HEK293T (cell line): ENCODE measurements around the gene KRT38.

Experiments
- CTCF ChIA-PET: fragments of 350-600 bp; formaldehyde crosslinking; extraction: SDS; loops from one replicate; lab custom pipeline; 2021; ENCODE audit warnings: antibody characterized with exemption, inconsistent platforms; lab: Yijun Ruan, JAX
- POLR2A ChIA-PET: fragments of 350-600 bp; formaldehyde crosslinking; extraction: SDS; loops from one replicate; lab custom pipeline; 2020; ENCODE audit warnings: antibody characterized with exemption, inconsistent platforms; lab: Yijun Ruan, JAX
- DNase-seq: peaks from one replicate; pipeline ENCODE4 v3.0.0; 2012; ENCODE audit warnings: mixed read lengths; ENCODE audit errors: extremely low spot score
- ARNT ChIP-seq: fragments of 450-650 bp; IDR thresholded peaks from 2 replicates; pipeline ENCODE4 v1.6.1; 2017; ENCODE audit warnings: mild to moderate bottlenecking
- BHLHE40 ChIP-seq: fragments of 450-650 bp; IDR thresholded peaks from 2 replicates; pipeline ENCODE4 v1.6.1; 2016; ENCODE audit warnings: mild to moderate bottlenecking, moderate library complexity, borderline replicate concordance
- CTBP1 ChIP-seq: fragments of 450-650 bp; IDR thresholded peaks from 2 replicates; pipeline ENCODE4 v1.6.1; 2016; ENCODE audit warnings: borderline replicate concordance
- ELF4 ChIP-seq: fragments of 450-650 bp; IDR thresholded peaks from 2 replicates; pipeline ENCODE4 v1.6.1; 2017; ENCODE audit warnings: antibody characterized with exemption
- FOXA1 ChIP-seq: fragments of 450-650 bp; IDR thresholded peaks from 2 replicates; pipeline ENCODE4 v1.6.1; 2016; ENCODE audit warnings: mild to moderate bottlenecking
- FOXK2 ChIP-seq: fragments of 450-650 bp; IDR thresholded peaks from 2 replicates; pipeline ENCODE4 v1.6.1; 2016; ENCODE audit warnings: mild to moderate bottlenecking
- FOXM1 ChIP-seq: fragments of 450-650 bp; IDR thresholded peaks from 2 replicates; pipeline ENCODE4 v1.6.1; 2017; ENCODE audit warnings: mild to moderate bottlenecking, borderline replicate concordance
- HDGF ChIP-seq: fragments of 450-650 bp; IDR thresholded peaks from 2 replicates; pipeline ENCODE4 v1.6.1; 2017; ENCODE audit warnings: antibody characterized with exemption, borderline replicate concordance
- L3MBTL2 ChIP-seq: fragments of 450-650 bp; conservative IDR thresholded peaks from 2 replicates; pipeline ENCODE4 v1.6.1; 2016; ENCODE audit warnings: mild to moderate bottlenecking
- LEF1 ChIP-seq: fragments of 450-650 bp; IDR thresholded peaks from 2 replicates; pipeline ENCODE4 v1.6.1; 2017; ENCODE audit warnings: mild to moderate bottlenecking, borderline replicate concordance
- NFRKB ChIP-seq: fragments of 450-650 bp; IDR thresholded peaks from 2 replicates; pipeline ENCODE4 v1.6.1; 2016; ENCODE audit warnings: mild to moderate bottlenecking, moderate library complexity
- PKNOX1 ChIP-seq: fragments of 450-650 bp; IDR thresholded peaks from 2 replicates; pipeline ENCODE4 v1.6.1; 2016
- SP1 ChIP-seq: fragments of 450-650 bp; IDR thresholded peaks from 2 replicates; pipeline ENCODE4 v1.6.1; 2017
- SUZ12 ChIP-seq: fragments of 450-650 bp; IDR thresholded peaks from 2 replicates; pipeline ENCODE4 v1.6.1; 2016; ENCODE audit warnings: mild to moderate bottlenecking
- TARDBP ChIP-seq: fragments of 450-650 bp; IDR thresholded peaks from 2 replicates; pipeline ENCODE4 v1.6.1; 2016
- ZNF384 ChIP-seq: fragments of 450-650 bp; IDR thresholded peaks from 2 replicates; pipeline ENCODE4 v1.6.1; 2016

KRT38 gene

GRCh38 chr17:41451154-41451728, 10.5 kb upstream of the KRT38 start:
- ChIA-PET CTCF (interaction anchor here (0.7 kb wide), 1 partner anchor 53 kb away, joined by 3 read pairs; no protein-coding TSS in a partner anchor), POLR2A (no interaction called here)
- TF ChIP-seq HDGF (no peak), CTBP1 (no peak), ZNF384 (no peak), FOXK2 (no peak), PKNOX1 (no peak), SUZ12 (no peak), ELF4 (no peak), BHLHE40 (no peak), ARNT (no peak), LEF1 (no peak), TARDBP (no peak), FOXM1 (no peak), FOXA1 (no peak), L3MBTL2 (no peak), SP1 (no peak)
- no peak for DNase-seq

GRCh38 chr17:41449008-41449407, 8.2 kb upstream of the KRT38 start:
- ChIA-PET POLR2A (no interaction called here), CTCF (no interaction called here)
- TF ChIP-seq FOXA1 (no peak), PKNOX1 (no peak), LEF1 (no peak)

GRCh38 chr17:41448506-41448905, 7.7 kb upstream of the KRT38 start:
- ChIA-PET POLR2A (no interaction called here), CTCF (no interaction called here)
- TF ChIP-seq LEF1 (no peak), FOXK2 (no peak), FOXA1 (no peak)
- DNase-seq = no peak

More at GRCh38 chr17:41449008-41449407, 8.2 kb upstream of the KRT38 start:
- no peak for DNase-seq

- TF ChIP-seq PKNOX1 (no peak), FOXK2 (no peak), ELF4 (no peak)
- CTCF ChIA-PET = interaction anchor here (1.0 kb wide), 1 partner anchor 216 kb away, joined by 3 read pairs; no protein-coding TSS in a partner anchor
- no peak for DNase-seq
- POLR2A ChIA-PET = no interaction called here
These were observed 6.0 kb upstream of the KRT38 start for GRCh38 chr17:41446806-41447205.

GRCh38 chr17:41444640-41445039, 3.9 kb upstream of the KRT38 start:
- CTCF ChIA-PET = no interaction called here
- DNase-seq = no peak
- TF ChIP-seq ELF4 = no peak
- TF ChIP-seq FOXA1 = no peak
- no peak for TF ChIP-seq HDGF
- TF ChIP-seq L3MBTL2 = no peak
- no peak for TF ChIP-seq SP1
- POLR2A ChIA-PET = no interaction called here

GRCh38 chr17:41444186-41444585, 3.4 kb upstream of the KRT38 start:
- no peak for DNase-seq
- CTCF ChIA-PET = no interaction called here
- POLR2A ChIA-PET = no interaction called here
- no peak for TF ChIP-seq ZNF384
- no peak for TF ChIP-seq LEF1
- TF ChIP-seq ELF4 = no peak
- no peak for TF ChIP-seq TARDBP
- no peak for TF ChIP-seq ARNT
- no peak for TF ChIP-seq FOXK2

- DNase-seq = no peak
- CTCF ChIA-PET = no interaction called here
- POLR2A ChIA-PET = no interaction called here
- TF ChIP-seq CTBP1 (no peak), FOXK2 (no peak), ELF4 (no peak), ARNT (no peak), SP1 (no peak), FOXA1 (no peak), LEF1 (no peak), PKNOX1 (no peak), ZNF384 (no peak), HDGF (no peak), NFRKB (no peak), SUZ12 (no peak), TARDBP (no peak), L3MBTL2 (no peak), FOXM1 (no peak), BHLHE40 (no peak)
These were observed 2.0 kb upstream of the KRT38 start for GRCh38 chr17:41442739-41443138.
